H54 (cell line): ENCODE results near the gene TULP4.
A peak's percentile ranks its signal among the peaks of the same experiment; 100 is the strongest.

Experiments used
- DNase-seq: peaks from one replicate; pipeline ENCODE4 v3.0.0; 2011; ENCODE audit warnings: low spot score, mixed read lengths; ENCODE audit not compliant: insufficient read length
- FAIRE-seq: peaks from 3 replicates; lab custom pipeline; 2011; peaks lifted over from hg19 to GRCh38; lab: Jason Lieb, UNC
- POLR2A ChIP-seq: IDR thresholded peaks from 2 replicates; pipeline ENCODE4 v1.6.1; 2011; ENCODE audit warnings: low read depth, mild to moderate bottlenecking, low read length

TULP4 gene

DNA sequence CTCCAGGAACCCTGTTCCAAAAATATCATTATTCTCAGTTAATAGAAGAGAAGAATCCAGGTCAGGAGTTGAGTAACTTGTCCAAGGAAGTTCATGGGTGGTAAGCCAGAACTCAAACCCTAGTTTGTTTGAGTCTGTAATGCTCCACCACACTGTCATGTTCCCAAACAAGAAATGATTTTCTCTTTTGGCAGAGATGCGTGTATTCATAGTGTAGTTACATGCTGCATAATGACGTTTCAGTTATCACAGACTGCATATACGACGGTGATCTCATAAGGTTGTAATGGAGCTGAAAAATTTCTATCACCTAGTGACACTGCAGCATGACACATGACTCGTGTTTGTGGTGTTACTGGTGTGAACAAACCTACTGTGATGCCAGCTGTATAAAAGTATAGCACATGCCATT is 102.6 kb downstream of the TULP4 start:
- peak; percentile 6 for FAIRE-seq
- TF ChIP-seq POLR2A: no peak
- DNase-seq: no peak

GRCh38 chr6:158415666-158416065 is 103.4 kb downstream of the TULP4 start:
- TF ChIP-seq POLR2A: no peak
- FAIRE-seq (no peak), DNase-seq (no peak)

DNA sequence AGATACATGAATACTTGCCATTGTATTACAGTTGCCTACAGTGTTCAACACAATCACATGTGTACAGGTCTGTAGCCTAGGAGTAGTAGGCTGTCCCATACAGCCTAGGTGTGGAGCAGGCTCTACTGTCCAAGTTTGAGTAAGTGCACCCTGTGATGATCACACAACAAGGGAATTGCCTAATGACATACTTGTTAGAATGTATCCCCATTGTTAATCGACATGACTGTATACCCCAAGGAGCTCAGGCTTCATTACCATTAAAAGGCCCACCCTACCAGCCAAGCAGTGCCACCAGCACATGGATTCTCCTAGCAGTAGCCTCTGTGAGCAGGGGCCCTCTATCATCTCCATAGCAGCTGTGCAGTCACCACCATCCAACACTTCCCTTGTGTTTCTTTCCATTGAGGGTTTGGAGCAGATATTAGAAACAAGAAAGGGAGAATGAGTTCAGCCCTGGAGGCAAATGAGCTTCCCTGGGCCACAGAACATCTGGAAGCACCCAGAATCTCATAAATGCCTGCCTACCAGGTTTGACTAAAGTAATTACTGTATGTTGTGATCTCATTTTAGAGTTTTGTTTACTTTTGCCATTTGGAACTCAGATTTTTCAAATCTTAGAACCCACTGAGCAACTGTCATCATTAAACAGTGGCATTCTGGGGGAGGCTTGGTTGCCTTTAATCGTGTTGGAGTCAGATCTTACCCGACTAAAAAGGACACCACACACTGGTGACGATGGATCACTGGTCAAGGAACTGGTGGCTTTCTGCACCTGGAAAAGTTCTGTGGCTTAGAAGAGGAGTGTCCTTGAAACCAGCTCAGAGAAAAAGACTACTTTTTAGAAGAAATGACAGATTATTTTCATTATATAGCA is 104.9 kb downstream of the TULP4 start:
- TF ChIP-seq POLR2A: no peak
- FAIRE-seq (peak; percentile 6), DNase-seq (no peak)

DNA sequence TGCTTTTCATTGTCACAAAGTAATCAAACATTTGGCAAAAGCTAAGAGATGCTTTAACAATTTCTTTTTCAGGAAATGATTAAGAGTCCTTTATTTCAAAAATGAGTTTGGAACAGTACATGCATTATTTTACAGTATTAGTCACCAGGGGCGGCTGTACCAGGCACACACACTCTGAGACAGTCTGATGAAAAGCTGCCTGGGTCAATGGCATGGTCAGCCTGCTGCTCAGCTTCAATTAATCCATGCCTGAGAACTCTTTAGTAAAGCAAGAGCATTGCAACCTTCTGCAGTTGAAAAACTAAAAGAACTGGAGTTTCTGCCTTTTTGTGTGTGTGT is 105.5 kb downstream of the TULP4 start:
- peak; percentile 77 for FAIRE-seq
- TF ChIP-seq POLR2A: no peak
- DNase-seq: peak; percentile 42

DNA sequence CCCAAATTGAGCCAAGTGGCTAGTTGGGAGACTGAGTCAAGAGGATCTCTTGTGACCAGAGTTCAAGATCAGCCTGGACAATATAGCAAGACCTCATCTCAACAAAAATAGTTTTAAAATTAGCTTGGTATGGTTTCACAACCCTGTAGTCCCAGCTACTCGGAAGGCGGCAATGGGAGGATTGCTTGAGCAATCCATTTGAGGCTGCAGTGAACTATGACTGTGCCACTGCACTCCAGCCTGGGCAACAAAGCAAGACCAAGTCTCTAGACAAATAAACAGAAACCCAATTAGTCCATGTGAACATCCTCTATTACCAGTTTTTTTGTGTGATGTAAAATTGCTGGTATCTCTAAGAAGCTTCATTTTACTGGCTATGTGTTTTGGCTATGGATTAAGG is 106.2 kb downstream of the TULP4 start:
- DNase-seq (no peak), FAIRE-seq (no peak)
- no peak for TF ChIP-seq POLR2A

- no peak for TF ChIP-seq POLR2A
- no peak for DNase-seq
- no peak for FAIRE-seq
Measured at GRCh38 chr6:158419339-158419909, 107.2 kb downstream of the TULP4 start.

- no peak for TF ChIP-seq POLR2A
- DNase-seq (no peak), FAIRE-seq (no peak)
Measured at GRCh38 chr6:158421381-158421780, 109.1 kb downstream of the TULP4 start.

DNA sequence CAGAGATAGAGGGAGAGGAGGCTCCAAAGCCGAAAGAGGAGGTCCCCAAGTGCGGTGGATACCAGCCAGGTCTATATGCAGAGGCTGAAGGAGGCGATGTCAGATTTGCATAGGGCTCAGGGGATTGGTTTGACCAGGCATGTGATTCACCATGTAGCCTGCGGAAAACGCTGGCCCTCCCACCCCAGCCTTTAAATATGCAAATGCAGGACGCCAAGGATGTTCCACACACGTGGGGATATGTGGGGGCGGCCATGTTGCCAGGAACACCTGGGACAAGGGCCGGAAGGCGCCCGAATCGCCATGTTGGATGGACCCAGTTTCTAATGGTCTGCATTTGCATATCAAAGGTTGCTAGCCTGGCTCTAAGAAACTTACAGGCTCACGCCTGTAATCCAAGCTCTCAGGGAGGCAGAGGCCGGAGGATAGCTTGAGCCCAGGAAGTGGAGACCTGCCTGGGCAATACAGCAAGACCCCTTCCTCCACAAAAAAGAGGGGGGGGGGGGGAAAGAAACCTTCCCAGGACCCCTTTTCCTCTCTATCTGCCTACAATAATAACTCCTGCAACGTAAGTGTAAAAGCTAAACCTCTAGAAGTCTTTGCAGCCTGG is 110.5 kb downstream of the TULP4 start:
- TF ChIP-seq POLR2A: no peak
- no peak for FAIRE-seq
- DNase-seq: no peak

GRCh38 chr6:158431036-158431435 is 118.8 kb downstream of the TULP4 start:
- no peak for TF ChIP-seq POLR2A
- FAIRE-seq (no peak), DNase-seq (no peak)

DNA sequence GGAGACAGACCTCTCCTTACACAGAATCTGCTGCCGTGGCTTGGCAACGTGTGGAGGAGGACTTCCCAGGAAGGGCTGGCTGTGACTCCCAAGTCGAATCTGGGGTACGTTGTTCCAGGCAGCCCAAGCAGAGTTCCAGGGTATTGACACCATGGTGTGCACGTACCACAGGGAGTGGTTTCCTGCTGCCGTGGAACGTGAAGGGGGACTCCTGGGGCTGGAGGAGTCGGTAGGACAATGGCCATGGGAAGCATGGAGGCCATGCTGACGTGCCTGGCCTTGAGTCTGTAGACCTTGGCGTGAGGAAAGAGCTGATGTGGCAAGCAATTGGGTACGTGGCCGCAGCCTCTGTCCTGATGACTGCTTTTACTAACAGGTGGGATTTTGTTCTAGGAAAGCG is 119.3 kb downstream of the TULP4 start:
- TF ChIP-seq POLR2A: no peak
- no peak for FAIRE-seq
- no peak for DNase-seq

- TF ChIP-seq POLR2A: no peak
- DNase-seq (no peak), FAIRE-seq (no peak)
Measured at GRCh38 chr6:158437571-158437970, 125.3 kb downstream of the TULP4 start.

DNA sequence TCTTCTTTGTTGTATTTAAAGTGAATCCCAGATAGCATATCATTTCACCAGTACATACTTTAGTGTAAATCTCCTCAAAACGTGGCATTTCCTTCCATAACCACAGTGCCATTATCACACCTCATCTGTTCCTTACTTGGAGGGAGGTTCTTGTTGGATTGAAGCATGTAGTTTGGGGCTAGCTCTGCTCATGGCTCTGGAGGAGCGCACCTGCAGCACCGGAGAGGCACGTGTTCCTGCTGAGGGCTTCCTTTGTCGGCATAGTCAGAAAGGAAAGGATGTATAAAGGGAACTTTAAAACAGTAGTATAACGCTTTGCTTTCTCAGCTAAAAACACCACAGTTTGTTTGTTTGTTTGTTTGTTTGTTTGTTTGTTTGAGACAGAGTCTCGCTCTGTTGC is 126.0 kb downstream of the TULP4 start:
- DNase-seq (no peak), FAIRE-seq (no peak)
- TF ChIP-seq POLR2A: no peak

DNA sequence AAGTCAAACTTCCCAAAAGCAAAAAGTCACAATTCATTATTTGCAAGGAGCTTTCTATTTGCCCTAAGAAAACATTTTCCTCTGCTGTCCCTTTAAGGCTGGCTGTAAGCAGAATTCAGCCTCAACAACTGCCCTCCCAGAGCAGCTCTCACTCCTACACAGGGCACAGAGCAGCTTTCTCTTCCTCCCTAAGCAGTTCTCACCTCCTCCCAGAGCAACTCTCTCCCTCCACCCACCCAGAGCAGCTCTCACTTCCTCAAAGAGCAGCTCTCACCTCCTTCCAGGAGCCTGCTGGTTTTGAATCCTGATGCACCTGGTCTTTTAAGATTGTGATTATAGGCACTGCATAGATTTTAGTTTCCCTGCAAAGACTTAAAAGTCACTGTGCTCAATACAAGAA is 127.0 kb downstream of the TULP4 start:
- DNase-seq (no peak), FAIRE-seq (no peak)
- no peak for TF ChIP-seq POLR2A

GRCh38 chr6:158441716-158442215 is 129.5 kb downstream of the TULP4 start:
- DNase-seq (no peak), FAIRE-seq (no peak)
- TF ChIP-seq POLR2A: no peak
